ENCODE data around the gene CYFIP2.

CYFIP2 gene

DNA sequence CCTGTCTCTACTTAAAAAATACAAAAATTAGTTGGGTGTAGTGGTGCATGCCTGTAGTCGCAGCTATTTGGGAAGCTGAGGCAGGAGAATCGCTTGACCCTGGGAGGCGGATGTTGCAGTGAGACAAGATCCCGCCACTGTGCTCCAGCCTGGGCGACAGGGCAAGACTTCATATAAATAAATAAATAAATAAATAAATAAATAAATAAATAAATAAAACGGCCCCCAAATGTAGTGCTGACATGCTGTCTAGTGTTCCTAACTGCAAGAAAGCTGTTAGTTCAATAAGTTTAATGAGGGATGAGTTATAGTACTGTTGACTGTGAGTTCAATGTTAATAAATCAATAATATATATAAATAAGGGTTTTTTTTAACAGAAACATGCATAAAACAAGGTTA, 7.5 kb upstream of the CYFIP2 start:
- no peak for DNase-seq (ENCODE audit: low read depth in 2 of 2)

DNA sequence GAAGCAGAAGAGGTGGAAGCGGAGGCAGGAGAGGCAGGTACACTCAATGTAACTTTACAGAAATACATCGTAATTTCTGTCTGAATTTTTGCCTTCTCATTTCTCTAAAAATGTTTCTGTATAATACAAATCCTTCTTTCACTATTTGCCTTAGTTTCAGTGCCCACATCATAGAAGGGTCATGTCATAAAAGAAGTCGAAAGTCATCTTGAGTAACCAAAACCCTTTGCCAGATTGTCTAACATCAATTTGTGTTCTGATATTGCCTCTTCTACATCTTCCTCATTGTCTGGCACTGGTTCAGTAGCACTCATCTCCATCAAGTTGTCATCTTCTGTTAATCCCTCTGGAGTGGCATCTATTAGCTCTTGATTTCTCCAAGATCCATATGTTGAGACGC, 6.2 kb upstream of the CYFIP2 start:
- DNase-seq (ENCODE audit: low read depth in 2 of 2), result no peak

DNA sequence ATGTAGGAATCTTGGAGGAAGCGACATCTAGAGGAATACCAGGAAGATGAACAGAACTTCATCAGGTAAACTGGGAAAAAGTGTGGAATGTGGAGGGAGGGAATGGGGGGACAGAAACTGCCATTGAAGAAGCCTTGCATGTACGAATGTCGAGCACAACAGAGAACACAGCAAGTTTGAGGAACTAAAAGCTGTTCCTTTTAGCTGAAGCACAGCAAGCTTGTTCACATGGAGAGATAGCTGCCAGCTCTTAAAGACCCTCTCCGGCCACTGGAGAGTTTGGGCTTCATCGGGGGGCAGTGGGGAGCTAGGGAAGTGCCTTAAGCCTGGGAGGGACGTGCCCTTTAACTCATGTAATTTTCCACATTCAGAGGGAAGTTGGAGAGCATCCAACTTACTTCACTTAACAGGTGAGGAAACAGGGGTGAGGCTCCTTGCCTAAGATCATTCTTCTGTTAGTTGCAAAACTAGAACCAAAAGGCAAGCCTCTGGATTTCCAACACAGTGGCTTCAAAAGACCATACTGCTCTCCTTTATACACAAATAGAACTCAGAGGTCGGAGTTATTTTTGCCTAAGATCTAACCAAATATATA, 2.3 kb upstream of the CYFIP2 start:
- DNase-seq (ENCODE audit: low read depth in 2 of 2), result no peak

DNA sequence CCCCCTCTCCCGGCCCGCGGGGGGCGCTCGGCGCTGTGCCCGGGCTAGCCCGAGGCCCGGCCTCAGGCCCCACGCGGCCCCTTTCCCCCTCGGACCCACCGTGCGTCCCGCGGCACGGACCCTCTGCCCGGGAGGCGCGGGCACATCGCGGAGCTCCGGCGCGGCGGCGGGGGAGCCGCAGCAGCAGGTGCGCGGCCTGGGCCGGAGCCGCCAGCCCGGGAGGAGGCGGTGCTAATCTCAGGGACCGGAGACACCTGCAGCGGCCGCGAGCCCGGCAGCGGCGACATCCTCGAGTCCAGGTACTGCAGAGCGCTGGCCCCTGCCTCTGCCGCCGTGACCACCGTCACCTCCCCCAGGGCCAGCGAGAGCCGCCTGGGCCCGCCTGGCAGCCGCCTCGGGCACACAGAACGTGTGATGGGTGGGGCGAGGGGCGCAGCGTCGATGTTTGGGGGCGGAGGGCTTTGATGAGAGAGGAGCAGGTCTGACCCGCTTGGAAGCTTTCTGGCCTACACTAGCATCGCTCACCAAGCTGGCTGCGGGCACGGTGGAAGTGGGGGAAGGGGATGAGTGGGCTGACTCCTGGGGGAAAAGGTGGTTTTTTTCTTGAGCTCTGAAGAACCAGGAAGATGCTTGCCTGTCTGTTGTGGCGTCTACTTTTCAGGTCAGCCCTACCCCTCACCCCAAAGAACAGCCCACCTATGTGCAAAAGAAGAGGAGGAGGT, 524 bp downstream of the CYFIP2 start:
- DNase-seq (ENCODE audit: low read depth in 2 of 2), result peak in 1 of 2 donors; percentile 35

GRCh38 chr5:157267025-157267424, 1.1 kb downstream of the CYFIP2 start:
- DNase-seq (ENCODE audit: low read depth in 2 of 2), result no peak

- no peak for DNase-seq (ENCODE audit: low read depth in 2 of 2)
Measured at GRCh38 chr5:157267761-157268480, 2.0 kb downstream of the CYFIP2 start.

DNA sequence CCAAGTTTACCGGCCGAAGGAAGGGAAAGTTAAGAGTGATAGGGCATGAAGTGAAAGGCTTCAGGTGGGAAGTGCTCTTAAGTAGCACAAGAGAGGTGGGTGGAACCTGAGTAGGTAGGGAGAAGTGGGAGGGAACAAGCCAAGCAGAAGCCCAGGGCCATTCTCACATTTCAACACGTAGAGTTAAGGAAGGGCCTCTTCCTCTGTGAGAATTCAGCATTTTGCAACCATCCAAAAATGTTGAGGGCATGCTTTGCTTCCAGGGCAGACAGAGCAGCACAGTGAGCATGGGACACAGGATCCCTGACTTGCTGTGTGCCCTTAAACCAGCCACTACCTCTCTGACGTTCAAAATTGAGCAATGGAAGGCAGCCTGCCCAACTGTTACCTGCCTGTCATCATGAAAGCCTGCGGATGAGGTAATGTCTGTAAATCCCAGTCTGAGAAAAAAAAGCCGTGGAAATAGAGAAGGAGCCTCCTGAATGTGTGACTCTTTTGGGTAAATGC, 3.3 kb downstream of the CYFIP2 start:
- no peak for DNase-seq (ENCODE audit: low read depth in 2 of 2)

- no peak for DNase-seq (ENCODE audit: low read depth in 2 of 2)
Measured at GRCh38 chr5:157269761-157270272, 3.9 kb downstream of the CYFIP2 start.

- DNase-seq (ENCODE audit: low read depth in 2 of 2), result no peak
Measured at GRCh38 chr5:157270771-157271170, 4.8 kb downstream of the CYFIP2 start.

DNA sequence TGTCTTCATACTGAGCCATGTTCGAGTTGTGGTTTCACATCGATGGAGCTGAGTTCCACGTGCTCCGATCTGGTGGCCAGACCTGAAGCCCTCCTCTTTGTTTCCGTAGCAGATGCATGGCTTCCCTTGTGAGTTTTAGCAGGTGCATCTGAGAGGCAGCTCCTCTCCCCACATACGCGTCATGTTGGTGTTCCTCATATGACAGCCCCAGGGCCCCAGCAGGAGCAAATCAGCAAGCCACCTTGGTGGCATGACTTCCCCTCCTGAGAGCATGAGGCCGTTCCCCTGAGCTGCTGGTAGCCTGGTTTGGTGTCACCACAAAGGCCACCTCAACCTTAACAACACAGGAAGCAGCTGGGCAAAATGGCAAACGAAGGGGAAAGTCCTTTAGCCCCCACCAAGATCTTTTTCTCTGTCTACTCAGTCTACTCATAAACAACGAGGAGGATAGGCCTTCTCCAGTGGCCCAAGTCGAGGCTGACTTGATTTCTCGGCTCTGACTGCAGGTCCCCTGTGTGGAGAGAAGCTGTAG, 5.9 kb downstream of the CYFIP2 start:
- DNase-seq (ENCODE audit: low read depth in 2 of 2), result peak; percentile 49 to 64

GRCh38 chr5:157273131-157273556, 7.2 kb downstream of the CYFIP2 start:
- no peak for DNase-seq (ENCODE audit: low read depth in 2 of 2)

GRCh38 chr5:157275403-157275802, 9.5 kb downstream of the CYFIP2 start:
- no peak for DNase-seq (ENCODE audit: low read depth in 2 of 2)

DNA sequence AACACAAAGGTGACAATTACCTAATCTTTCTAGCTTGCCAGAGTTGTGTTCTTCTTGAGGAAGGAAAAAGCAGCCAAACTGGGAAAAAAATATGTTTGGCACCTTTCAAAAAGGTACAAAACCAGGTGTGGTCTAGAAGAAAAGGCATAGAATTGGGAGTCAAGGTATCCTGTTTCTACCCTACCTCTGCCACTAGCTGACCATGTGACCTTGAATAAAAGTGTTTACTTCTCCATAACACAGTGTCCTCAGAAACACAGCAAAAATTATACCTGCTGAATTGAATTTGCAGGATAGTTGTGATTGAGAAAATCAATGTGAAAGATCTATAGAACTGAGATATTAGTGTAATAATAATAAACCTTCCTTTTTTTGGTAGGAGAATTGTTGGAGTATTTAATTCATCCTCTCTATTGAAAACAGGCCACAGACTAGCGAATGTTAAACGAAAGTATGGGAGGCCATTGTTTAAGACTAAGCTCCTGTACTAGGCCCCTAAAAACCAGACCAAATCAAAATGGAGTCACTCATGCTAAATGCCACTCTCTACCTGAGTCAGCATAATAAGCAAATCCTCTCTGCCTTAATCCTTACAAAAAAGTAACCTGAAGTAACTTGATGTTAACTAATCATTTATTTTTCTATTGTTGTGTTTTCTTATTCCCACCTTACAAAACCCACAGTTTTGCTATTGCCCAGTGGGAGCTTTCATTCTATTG, 12.6 kb downstream of the CYFIP2 start:
- DNase-seq (ENCODE audit: low read depth in 2 of 2), result no peak

GRCh38 chr5:157279605-157280239, 13.8 kb downstream of the CYFIP2 start:
- no peak for DNase-seq (ENCODE audit: low read depth in 2 of 2)

DNA sequence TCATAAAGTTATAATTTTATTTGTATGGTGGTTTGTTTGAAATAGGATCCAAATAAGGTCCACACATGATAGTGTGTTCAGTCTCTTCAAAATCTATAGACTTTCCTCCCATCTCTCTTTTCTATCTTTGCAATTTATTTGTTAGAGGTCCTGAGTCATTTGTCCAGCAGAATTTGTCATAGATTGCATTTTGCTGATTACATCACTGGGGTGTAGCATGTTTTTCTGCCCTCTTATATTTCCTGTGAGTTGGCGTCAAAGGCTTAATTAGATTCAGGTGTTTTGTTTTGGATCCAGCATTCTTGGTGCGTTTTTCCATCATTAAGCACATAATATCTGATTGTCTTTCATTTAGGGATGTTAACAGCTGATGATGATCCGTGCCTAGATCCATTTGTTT, 15.0 kb downstream of the CYFIP2 start:
- DNase-seq (ENCODE audit: low read depth in 2 of 2), result no peak

- no peak for DNase-seq (ENCODE audit: low read depth in 2 of 2)
Measured at GRCh38 chr5:157282150-157282549, 16.2 kb downstream of the CYFIP2 start.

GRCh38 chr5:157283434-157283833, 17.5 kb downstream of the CYFIP2 start:
- no peak for DNase-seq (ENCODE audit: low read depth in 2 of 2)

- no peak for DNase-seq (ENCODE audit: low read depth in 2 of 2)
Measured at GRCh38 chr5:157284458-157285212, 18.7 kb downstream of the CYFIP2 start.

DNA sequence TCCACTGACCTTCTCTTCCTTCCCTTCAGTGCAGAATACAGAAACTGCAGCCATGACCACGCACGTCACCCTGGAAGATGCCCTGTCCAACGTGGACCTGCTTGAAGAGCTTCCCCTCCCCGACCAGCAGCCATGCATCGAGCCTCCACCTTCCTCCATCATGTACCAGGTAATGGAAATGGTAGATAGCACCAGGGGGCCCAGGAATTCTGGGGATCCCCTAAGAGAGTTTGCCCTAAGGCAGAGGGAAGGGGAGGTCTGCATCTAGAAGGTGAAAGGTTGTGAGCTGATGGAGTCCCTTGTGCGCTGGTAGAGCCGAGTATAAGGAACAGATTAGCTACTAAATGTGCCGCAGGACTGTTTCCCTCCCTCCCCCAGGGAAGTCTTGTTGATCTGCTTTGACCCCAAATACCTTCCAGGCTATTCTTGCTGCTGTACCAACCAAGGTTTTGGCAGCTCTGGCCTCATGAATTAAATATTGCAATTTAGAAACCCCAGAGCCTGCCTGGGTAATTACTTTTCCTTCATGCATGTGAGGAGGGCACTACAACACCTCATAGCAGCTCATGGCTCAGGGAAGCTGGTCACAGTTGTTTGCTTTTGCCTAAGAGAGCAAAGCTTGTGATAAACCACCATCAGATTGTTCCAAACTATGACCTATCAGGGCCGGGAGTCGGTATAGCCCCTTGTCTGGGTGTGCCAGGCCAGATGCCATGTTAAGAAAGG, 19.6 kb downstream of the CYFIP2 start:
- DNase-seq (ENCODE audit: low read depth in 2 of 2), result no peak

DNA sequence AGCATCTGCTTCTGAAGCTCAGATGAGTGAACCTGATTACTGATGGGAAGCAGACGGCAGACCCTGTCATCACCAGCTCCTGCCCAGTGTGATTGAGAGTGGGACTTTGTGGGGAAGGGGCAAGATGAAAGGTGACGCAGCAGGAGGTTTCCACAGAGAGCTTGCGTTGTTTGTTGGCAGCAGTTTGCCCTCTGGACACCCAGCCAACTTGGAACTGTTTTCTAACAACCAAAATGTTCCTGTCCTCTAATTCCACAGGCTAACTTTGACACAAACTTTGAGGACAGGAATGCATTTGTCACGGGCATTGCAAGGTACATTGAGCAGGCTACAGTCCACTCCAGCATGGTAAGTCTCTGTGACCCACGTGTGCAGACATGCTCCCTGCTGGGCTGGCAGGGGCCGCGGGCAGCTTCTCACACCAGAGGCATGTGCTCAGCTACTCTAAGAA, 20.9 kb downstream of the CYFIP2 start:
- DNase-seq (ENCODE audit: low read depth in 2 of 2), result no peak
